ENCODE results near the gene DUSP28. TPM values are rescaled to one million over a fixed set of nuclear protein-coding genes. Genes with fewer than 3 reads are reported as not detected.

DUSP28 gene
- total RNA-seq (2022; extraction: Qiagen RNA extraction; ENCODE audit: low read depth) = 4.4 to 8.9 TPM (median 7.1 TPM) in 5 replicates

GRCh38 chr2:240560084-240560479, at the start of gene DUSP28:
Gene DUSP28 (plus strand): TSS chr2:240560357. CDS start chr2:240560685, 328 bp downstream.

GRCh38 chr2:240557808-240558207, 2.3 kb upstream of the DUSP28 start, which contains the start of gene ANKMY1:
Gene ANKMY1 (minus strand): TSS chr2:240557988. CDS start chr2:240557335, 653 bp downstream.

GRCh38 chr2:240567872-240568677, 7.9 kb downstream of the DUSP28 start, which contains the start of gene RNPEPL1:
Gene RNPEPL1 (plus strand): TSS chr2:240568484. CDS start chr2:240568587, 103 bp downstream.

GRCh38 chr2:240586198-240586918, 26.2 kb downstream of the DUSP28 start, which contains the start of gene CAPN10:
Gene CAPN10 (plus strand): TSS chr2:240586734. CDS start chr2:240586912, 178 bp downstream.

Other genes starting within 250 kb of the DUSP28 start
- 145 to 235 TPM (median 200 TPM) in 5 replicates for gene GPC1, start 124.7 kb upstream of the DUSP28 start, total RNA-seq (2022; extraction: Qiagen RNA extraction; ENCODE audit: low read depth)
- gene ANKMY1, start 2.4 kb upstream of the DUSP28 start, total RNA-seq (2022; extraction: Qiagen RNA extraction; ENCODE audit: low read depth) = 9.3 to 14.0 TPM (median 10.6 TPM) in 5 replicates
- gene RNPEPL1, start 8.1 kb downstream of the DUSP28 start, total RNA-seq (2022; extraction: Qiagen RNA extraction; ENCODE audit: low read depth) = 39.4 to 66.9 TPM (median 62.5 TPM) in 5 replicates
- 15.3 to 25.8 TPM (median 21.3 TPM) in 5 replicates for gene CAPN10, start 26.4 kb downstream of the DUSP28 start, total RNA-seq (2022; extraction: Qiagen RNA extraction; ENCODE audit: low read depth)
- gene GPR35, start 65.1 kb downstream of the DUSP28 start, total RNA-seq (2022; extraction: Qiagen RNA extraction; ENCODE audit: low read depth) = 0.32 to 1.1 TPM (median 0.87 TPM) in 5 replicates
- gene AQP12B, start 122.5 kb downstream of the DUSP28 start, total RNA-seq (2022; extraction: Qiagen RNA extraction; ENCODE audit: low read depth) = not detected in 5 replicates
- not detected in 5 replicates for gene AQP12A, start 131.5 kb downstream of the DUSP28 start, total RNA-seq (2022; extraction: Qiagen RNA extraction; ENCODE audit: low read depth)